Neural progenitor cell (in vitro differentiated cells): ENCODE data around the gene EPPIN.

Experiments used
- EZH2 ChIP-seq: fragments of 200-600 bp; sonication (generic); IDR thresholded peaks from 2 replicates; pipeline ENCODE4 v1.6.1; 2017; ENCODE audit warnings: antibody characterized with exemption, mild to moderate bottlenecking, moderate library complexity
- TF ChIP-seq, protein P1 (sequence below): fragments of 200-600 bp; sonication (generic); IDR thresholded peaks from 2 replicates; pipeline ENCODE4 v1.5.1; 2017; ENCODE audit warnings: antibody characterized with exemption, mild to moderate bottlenecking

DNA sequence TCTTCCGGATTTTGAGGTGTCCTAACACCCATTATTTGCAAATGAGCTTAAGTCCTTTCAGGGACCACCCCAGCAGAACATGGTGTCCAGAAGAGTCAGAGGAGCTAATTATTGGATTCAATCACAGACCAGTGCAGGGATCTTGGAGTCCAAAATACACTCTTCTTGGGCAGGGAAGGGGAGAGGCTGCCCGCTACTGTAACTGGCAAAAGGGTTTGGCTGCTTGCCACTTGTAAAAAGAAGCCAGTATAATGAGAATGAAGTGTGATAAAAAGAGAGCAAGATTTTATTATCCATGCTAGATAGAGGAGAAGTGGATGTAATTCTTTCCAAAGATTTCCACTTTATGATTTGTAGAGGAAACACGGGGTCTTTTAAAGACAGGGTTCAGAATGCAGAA is 51.0 kb downstream of the EPPIN start:
- TF ChIP-seq, protein P1, sequence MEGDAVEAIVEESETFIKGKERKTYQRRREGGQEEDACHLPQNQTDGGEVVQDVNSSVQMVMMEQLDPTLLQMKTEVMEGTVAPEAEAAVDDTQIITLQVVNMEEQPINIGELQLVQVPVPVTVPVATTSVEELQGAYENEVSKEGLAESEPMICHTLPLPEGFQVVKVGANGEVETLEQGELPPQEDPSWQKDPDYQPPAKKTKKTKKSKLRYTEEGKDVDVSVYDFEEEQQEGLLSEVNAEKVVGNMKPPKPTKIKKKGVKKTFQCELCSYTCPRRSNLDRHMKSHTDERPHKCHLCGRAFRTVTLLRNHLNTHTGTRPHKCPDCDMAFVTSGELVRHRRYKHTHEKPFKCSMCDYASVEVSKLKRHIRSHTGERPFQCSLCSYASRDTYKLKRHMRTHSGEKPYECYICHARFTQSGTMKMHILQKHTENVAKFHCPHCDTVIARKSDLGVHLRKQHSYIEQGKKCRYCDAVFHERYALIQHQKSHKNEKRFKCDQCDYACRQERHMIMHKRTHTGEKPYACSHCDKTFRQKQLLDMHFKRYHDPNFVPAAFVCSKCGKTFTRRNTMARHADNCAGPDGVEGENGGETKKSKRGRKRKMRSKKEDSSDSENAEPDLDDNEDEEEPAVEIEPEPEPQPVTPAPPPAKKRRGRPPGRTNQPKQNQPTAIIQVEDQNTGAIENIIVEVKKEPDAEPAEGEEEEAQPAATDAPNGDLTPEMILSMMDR = no peak
- TF ChIP-seq EZH2 = no peak
